GM06990 (cell line): ENCODE results near the gene ATG4A.
A peak's percentile ranks its signal among the peaks of the same experiment; 100 is the strongest.

Source experiments
- DNase-seq: peaks from one replicate; pipeline ENCODE4 v3.0.0-alpha.2; 2011; ENCODE audit not compliant: insufficient read length; ENCODE audit errors: extremely low read depth
- H3K27me3 ChIP-seq: replicated peaks from 2 replicates; pipeline ENCODE4 v1.6.0; 2011; ENCODE audit warnings: low read length; ENCODE audit not compliant: control insufficient read depth, insufficient read depth
- H3K36me3 ChIP-seq: 2 replicates; pipeline ENCODE4 v1.5.1; 2011; ENCODE audit warnings: low read length; ENCODE audit not compliant: control insufficient read depth, insufficient read depth
- H3K4me3 ChIP-seq: replicated peaks from 2 replicates; pipeline ENCODE4 v1.5.1; 2011; ENCODE audit warnings: low read depth, mild to moderate bottlenecking, control low read depth, low read length
- TF ChIP-seq, protein P1 (sequence below): IDR thresholded peaks from 2 replicates; pipeline ENCODE4 v1.5.1; 2011; ENCODE audit warnings: low read length, control low read depth, mild to moderate bottlenecking, inconsistent platforms; ENCODE audit not compliant: insufficient read depth, poor library complexity, severe bottlenecking

The ATG4A gene

DNA sequence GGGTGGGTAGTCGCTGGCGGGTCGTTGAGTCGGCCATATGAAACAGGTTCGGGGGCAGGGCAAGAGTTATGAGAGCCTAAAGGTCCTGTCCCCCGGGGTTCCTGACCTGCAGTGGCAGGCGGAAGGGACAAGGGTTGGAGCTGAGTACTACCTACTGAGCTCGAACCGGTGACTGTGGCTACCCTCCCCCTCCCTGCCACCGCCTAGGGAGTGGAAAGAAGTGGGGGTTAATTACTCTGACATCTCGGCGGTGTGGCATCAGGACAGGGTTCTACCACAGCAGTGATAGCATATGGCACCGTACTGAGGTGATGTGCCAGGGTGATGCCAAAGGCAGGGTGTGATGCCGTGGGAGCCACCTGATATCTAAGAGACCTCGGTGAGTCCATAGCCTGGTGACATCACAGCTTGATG, 307 bp downstream of the ATG4A start:
- TF ChIP-seq, protein P1, sequence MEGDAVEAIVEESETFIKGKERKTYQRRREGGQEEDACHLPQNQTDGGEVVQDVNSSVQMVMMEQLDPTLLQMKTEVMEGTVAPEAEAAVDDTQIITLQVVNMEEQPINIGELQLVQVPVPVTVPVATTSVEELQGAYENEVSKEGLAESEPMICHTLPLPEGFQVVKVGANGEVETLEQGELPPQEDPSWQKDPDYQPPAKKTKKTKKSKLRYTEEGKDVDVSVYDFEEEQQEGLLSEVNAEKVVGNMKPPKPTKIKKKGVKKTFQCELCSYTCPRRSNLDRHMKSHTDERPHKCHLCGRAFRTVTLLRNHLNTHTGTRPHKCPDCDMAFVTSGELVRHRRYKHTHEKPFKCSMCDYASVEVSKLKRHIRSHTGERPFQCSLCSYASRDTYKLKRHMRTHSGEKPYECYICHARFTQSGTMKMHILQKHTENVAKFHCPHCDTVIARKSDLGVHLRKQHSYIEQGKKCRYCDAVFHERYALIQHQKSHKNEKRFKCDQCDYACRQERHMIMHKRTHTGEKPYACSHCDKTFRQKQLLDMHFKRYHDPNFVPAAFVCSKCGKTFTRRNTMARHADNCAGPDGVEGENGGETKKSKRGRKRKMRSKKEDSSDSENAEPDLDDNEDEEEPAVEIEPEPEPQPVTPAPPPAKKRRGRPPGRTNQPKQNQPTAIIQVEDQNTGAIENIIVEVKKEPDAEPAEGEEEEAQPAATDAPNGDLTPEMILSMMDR = no peak
- Histone ChIP-seq H3K36me3 (no peaks in the 10 kb centered on the region), H3K27me3 (no peaks in the 10 kb centered on the region), H3K4me3 (peak overlapping the region; percentile 77)
- DNase-seq = no peak

DNA sequence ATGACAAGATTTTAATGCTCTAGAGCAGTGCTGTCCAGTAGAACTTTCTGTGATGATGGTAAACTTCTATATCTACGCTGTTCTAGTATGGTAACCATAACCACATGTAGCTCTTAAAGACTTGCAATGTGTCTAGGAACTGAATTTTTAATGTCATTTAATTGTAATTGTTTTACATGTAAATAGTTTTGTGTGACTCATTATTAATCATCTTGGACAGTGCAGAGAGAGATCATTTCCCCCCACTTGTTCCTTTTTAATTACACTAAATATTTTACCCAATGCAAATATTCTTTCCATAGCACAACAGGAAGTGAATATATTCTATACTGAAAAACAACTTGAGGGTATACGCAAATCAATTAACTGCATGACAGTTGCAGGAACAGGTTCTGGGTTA, 5.8 kb downstream of the ATG4A start:
- Histone ChIP-seq H3K27me3 (no peaks in the 10 kb centered on the region), H3K36me3 (no peaks in the 10 kb centered on the region), H3K4me3 (no peak overlapping the region)
- TF ChIP-seq, protein P1 = no peak
- no peak for DNase-seq

- TF ChIP-seq, protein P1 = no peak
- no peak for DNase-seq
- Histone ChIP-seq H3K27me3 (no peaks in the 10 kb centered on the region), H3K4me3 (no peak overlapping the region), H3K36me3 (no peaks in the 10 kb centered on the region)
Measured at GRCh38 chrX:108105473-108105872, 13.9 kb downstream of the ATG4A start.

GRCh38 chrX:108114541-108114940, 23.0 kb downstream of the ATG4A start:
- TF ChIP-seq, protein P1 = no peak
- Histone ChIP-seq H3K36me3 (no peaks in the 10 kb centered on the region), H3K27me3 (no peaks in the 10 kb centered on the region), H3K4me3 (no peak overlapping the region)
- DNase-seq = no peak

DNA sequence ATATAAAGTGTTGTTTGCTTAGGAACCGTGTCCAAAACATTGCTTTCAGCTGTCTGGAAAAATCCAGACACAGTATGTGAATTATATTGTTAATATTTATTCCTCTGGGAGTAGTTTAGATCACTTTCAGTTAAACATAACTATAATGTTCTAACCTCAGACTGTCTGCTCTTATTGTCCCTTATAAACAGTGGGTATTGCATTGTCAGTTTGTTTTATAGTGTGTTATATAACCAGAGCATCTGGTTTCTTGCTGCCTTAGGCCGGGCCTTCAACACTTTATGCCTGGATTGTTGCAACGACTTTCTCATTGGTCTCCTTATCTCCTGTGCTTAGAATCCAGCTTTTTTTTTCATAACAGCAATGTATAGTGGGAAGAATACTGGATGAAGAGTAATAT, 26.4 kb downstream of the ATG4A start:
- Histone ChIP-seq H3K36me3 (no peaks in the 10 kb centered on the region), H3K4me3 (no peak overlapping the region), H3K27me3 (no peaks in the 10 kb centered on the region)
- no peak for DNase-seq
- TF ChIP-seq, protein P1 = no peak

- TF ChIP-seq, protein P1 = no peak
- Histone ChIP-seq H3K4me3 (no peak overlapping the region), H3K27me3 (no peaks in the 10 kb centered on the region), H3K36me3 (no peaks in the 10 kb centered on the region)
- no peak for DNase-seq
Measured at GRCh38 chrX:108121291-108121690, 29.7 kb downstream of the ATG4A start.
